Gastroesophageal sphincter (tissue), 3 donors: ENCODE results near the gene HSPBP1.

ENCODE experiments used
- CTCF ChIP-seq, 4 experiments: fragments of 200-600 bp in 2 of 4; fragments of 450-650 bp in 2 of 4; sonication (generic) in 1 of 4; IDR thresholded peaks; one replicate each; pipeline ENCODE4 v1.5.1; 2017 to 2019; ENCODE audit warnings: antibody characterized with exemption in 4 of 4, mild to moderate bottlenecking in 2 of 4, moderate library complexity in 2 of 4
- EP300 ChIP-seq: sonication (generic); formaldehyde crosslinking; IDR thresholded peaks from one replicate; pipeline ENCODE4 v1.6.1; 2017; ENCODE audit warnings: antibody characterized with exemption, mild to moderate bottlenecking
- POLR2A ChIP-seq, 2 donors: fragments of 450-650 bp; IDR thresholded peaks; one replicate each; pipeline ENCODE4 v1.6.1; 2017; ENCODE audit warnings: antibody characterized with exemption in 2 of 2, mild to moderate bottlenecking in 2 of 2, moderate library complexity in 1 of 2

DNA sequence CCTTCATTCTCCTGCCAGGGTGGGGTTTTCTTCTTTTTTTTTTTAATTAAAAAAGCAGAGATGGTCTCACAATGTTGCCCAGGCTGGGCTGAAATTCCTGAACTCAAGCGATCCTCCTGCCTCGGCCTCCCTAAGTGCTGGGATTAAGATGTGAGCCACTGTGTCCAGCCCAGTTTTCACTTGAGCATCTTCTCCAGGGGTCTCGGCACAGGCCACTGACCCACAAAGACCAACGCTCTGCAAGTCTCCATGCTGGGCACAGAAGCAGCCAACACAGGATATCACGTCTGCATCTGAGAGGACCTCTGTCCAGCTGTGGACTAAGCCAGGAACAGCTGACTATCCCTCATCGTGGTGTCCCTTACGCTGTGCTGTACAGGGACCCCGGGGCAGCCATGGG lies 41.9 kb downstream of the HSPBP1 start:
- no peak for TF ChIP-seq CTCF (IDR thresholded peaks at IDR 0.05)
- no peak for TF ChIP-seq EP300
- no peak for TF ChIP-seq POLR2A (IDR thresholded peaks at IDR 0.05)
